ENCODE results near the gene TSHZ2. TPM values are rescaled to one million over a fixed set of nuclear protein-coding genes. Genes with fewer than 3 reads are reported as not detected.

Gene TSHZ2
- total RNA-seq, 1 experiment from 2014 or later, result 0.07 TPM

DNA sequence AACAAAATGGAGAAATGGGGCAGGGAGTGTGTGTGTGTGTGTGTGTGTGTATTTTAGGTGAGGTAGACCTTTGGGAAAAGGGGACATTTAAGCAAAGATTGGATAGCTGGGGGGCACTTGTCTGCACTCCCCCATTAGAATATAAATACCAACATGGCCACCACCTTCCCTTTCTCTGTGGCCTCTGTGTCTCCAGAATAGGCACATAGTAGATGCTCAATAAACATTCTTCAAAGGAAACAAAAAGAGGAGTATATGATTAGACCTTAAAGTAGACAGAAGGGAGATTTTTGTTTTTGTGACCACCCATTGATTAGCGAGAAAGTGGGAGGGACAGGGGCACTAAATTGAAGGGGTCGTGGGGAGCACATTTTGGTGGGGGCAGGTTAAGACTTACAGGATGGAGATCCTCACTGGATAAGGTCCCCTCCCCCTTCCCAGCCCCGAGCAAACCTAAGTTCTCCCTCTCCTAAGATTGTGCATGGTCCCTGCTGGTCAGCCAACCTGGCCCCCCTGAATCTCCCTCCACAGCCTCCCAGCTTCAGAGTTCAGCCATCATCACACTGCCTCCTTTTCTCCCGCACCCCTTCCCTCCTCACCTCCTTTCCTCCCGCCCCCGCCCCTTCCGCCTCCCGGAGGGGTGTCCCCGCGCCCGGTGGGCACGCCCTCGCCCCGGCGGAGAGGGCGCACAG is 514 bp upstream of the TSHZ2 start:
- H3K4me1 Mint-ChIP-seq, result peaks cover 5 to 6% of the 10 kb centered on the region in 2 experiments
- Histone ChIP-seq H2BK5ac (ENCODE audit: insufficient read length, low read length) (no peak overlapping the region), H3K14ac (ENCODE audit: insufficient read depth, low read length) (no peak overlapping the region), H3K79me2 (ENCODE audit: insufficient read depth, low read length) (no peaks in the 10 kb centered on the region), H3K79me1 (ENCODE audit: insufficient read depth, low read depth, low read length, poor library complexity, severe bottlenecking) (no peaks in the 10 kb centered on the region), H2AK5ac (ENCODE audit: insufficient read length, low read length) (no peak overlapping the region), H3K4me1 (ENCODE audit: insufficient read depth, low read length) (no peaks in the 10 kb centered on the region), H3K56ac (ENCODE audit: insufficient read length, low read depth, low read length) (no peak overlapping the region), H3K18ac (ENCODE audit: insufficient read length, low read depth, low read length) (no peak overlapping the region), H3K23me2 (ENCODE audit: insufficient read length, low read depth, low read length, poor library complexity, severe bottlenecking) (peaks cover 15% of the 10 kb centered on the region), H3K4me2 (ENCODE audit: insufficient read depth, insufficient read length, low read length) (peak overlapping the region; percentile 88), H2AFZ (ENCODE audit: low read length) (no peak overlapping the region), H4K91ac (ENCODE audit: insufficient read length, low read depth, low read length) (no peak overlapping the region), H3K27ac (ENCODE audit: insufficient read length, low read depth, low read length) (no peak overlapping the region), H2BK15ac (ENCODE audit: low read depth, low read length) (no peak overlapping the region), H2BK120ac (ENCODE audit: low read depth, low read length, poor library complexity, severe bottlenecking) (no peak overlapping the region), H3T11ph (ENCODE audit: low read length) (no peak overlapping the region), H2BK20ac (ENCODE audit: low read depth, low read length, poor library complexity, severe bottlenecking) (no peak overlapping the region), H2BK12ac (ENCODE audit: insufficient read length, low read depth, low read length) (no peak overlapping the region), H3K9me3 (ENCODE audit: control insufficient read depth, low read depth, low read length) (no peaks in the 10 kb centered on the region), H3K4ac (ENCODE audit: low read depth, low read length) (no peak overlapping the region), H4K8ac (replicated peaks; ENCODE audit: insufficient read length, low read depth, low read length) (no peak overlapping the region), H4K5ac (ENCODE audit: insufficient read length, low read depth, low read length) (no peak overlapping the region), H3K9ac (ENCODE audit: extremely low read depth, insufficient read length, low read length) (no peak overlapping the region), H4K20me1 (ENCODE audit: control insufficient read depth, insufficient read depth, insufficient read length) (no peaks in the 10 kb centered on the region), H3K27me3 (ENCODE audit: insufficient read depth, low read length) (peaks cover 3% of the 10 kb centered on the region; the same call in 1 of the 2 replicates), H3K23ac (ENCODE audit: insufficient read length, low read depth, low read length) (no peak overlapping the region)
- H3K36me3 Mint-ChIP-seq (ENCODE audit: insufficient read depth in 1 of 3, low read depth in 3 of 3), result no peaks in the 10 kb centered on the region; a peak in 1 of 7 replicates
- peak overlapping the region; percentile 78 to 86 for H3K4me3 Mint-ChIP-seq
- peaks cover 64% of the 10 kb centered on the region for H3K27me3 Mint-ChIP-seq (ENCODE audit: low read depth)
- no peak overlapping the region for H3K27ac Mint-ChIP-seq
- TF ChIP-seq, protein P1, sequence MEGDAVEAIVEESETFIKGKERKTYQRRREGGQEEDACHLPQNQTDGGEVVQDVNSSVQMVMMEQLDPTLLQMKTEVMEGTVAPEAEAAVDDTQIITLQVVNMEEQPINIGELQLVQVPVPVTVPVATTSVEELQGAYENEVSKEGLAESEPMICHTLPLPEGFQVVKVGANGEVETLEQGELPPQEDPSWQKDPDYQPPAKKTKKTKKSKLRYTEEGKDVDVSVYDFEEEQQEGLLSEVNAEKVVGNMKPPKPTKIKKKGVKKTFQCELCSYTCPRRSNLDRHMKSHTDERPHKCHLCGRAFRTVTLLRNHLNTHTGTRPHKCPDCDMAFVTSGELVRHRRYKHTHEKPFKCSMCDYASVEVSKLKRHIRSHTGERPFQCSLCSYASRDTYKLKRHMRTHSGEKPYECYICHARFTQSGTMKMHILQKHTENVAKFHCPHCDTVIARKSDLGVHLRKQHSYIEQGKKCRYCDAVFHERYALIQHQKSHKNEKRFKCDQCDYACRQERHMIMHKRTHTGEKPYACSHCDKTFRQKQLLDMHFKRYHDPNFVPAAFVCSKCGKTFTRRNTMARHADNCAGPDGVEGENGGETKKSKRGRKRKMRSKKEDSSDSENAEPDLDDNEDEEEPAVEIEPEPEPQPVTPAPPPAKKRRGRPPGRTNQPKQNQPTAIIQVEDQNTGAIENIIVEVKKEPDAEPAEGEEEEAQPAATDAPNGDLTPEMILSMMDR (conservative IDR thresholded peaks at IDR 0.05), result no peak
- no peaks in the 10 kb centered on the region for H3K9me3 Mint-ChIP-seq
- no CpG with 5 or more reads among the region's 16 CpGs for WGBS (ENCODE audit: extremely low coverage, insufficient read length, low lambda C conversion rate)
- no peak for DNase-seq

Measured in H9 (cell line).